ENCODE results near the gene PRLH. TPM values are rescaled to one million over a fixed set of nuclear protein-coding genes. Genes with fewer than 3 reads are reported as not detected.
A peak's percentile ranks its signal among the peaks of the same experiment; 100 is the strongest.

PRLH gene
- total and polyA plus RNA-seq, 2 of the 13 experiments (the other 11 are each of a cell fraction or from before 2014, with no cell fraction given): not detected

GRCh38 chr2:237603049-237603717 lies 36.8 kb downstream of the PRLH start (continued):
- TF ChIP-seq ZNF747 (CRISPR knock-in tag; IDR thresholded peaks at IDR 0.05; ENCODE audit: borderline replicate concordance) (no peak), FOXK1 (CRISPR knock-in tag; IDR thresholded peaks at IDR 0.05; ENCODE audit: borderline replicate concordance, low read depth) (no peak), ZBTB38 (CRISPR knock-in tag; IDR thresholded peaks at IDR 0.05) (peak; percentile 95; the same call in 1 of the 2 replicates), PCBP1 (IDR thresholded peaks at IDR 0.05; ENCODE audit: borderline replicate concordance, low read depth, low read length) (no peak), MTA1 (CRISPR knock-in tag; IDR thresholded peaks at IDR 0.05; ENCODE audit: borderline replicate concordance) (peak; percentile 27; the same call in 1 of the 2 replicates), ZNF430 (CRISPR knock-in tag; IDR thresholded peaks at IDR 0.05) (no peak), ZSCAN20 (CRISPR knock-in tag; IDR thresholded peaks at IDR 0.05; ENCODE audit: borderline replicate concordance) (no peak), KDM2A (CRISPR knock-in tag; IDR thresholded peaks at IDR 0.05; ENCODE audit: borderline replicate concordance, low read depth) (peak; percentile 20; the same call in 1 of the 2 replicates), ZNF672 (CRISPR knock-in tag; IDR thresholded peaks at IDR 0.05) (no peak), KIAA2018 (CRISPR knock-in tag; IDR thresholded peaks at IDR 0.05; ENCODE audit: borderline replicate concordance) (no peak), ZMYM3 (CRISPR knock-in tag; IDR thresholded peaks at IDR 0.05) (peak; percentile 70; the same call in 1 of the 2 replicates), ZNF44 (CRISPR knock-in tag; IDR thresholded peaks at IDR 0.05) (no peak), ZNF687 (CRISPR knock-in tag; IDR thresholded peaks at IDR 0.05) (peak; percentile 94), ZKSCAN1 (IDR thresholded peaks at IDR 0.05; ENCODE audit: low read length) (no peak), ATF7 (IDR thresholded peaks at IDR 0.05) (no peak), ATF7 (CRISPR knock-in tag; IDR thresholded peaks at IDR 0.05) (no peak), WIZ (CRISPR knock-in tag; IDR thresholded peaks at IDR 0.05) (no peak), ZNF251 (CRISPR knock-in tag; IDR thresholded peaks at IDR 0.05) (no peak), EED (CRISPR knock-in tag; IDR thresholded peaks at IDR 0.05) (no peak)
